ENCODE measurements around the gene LTBP1.

DNA sequence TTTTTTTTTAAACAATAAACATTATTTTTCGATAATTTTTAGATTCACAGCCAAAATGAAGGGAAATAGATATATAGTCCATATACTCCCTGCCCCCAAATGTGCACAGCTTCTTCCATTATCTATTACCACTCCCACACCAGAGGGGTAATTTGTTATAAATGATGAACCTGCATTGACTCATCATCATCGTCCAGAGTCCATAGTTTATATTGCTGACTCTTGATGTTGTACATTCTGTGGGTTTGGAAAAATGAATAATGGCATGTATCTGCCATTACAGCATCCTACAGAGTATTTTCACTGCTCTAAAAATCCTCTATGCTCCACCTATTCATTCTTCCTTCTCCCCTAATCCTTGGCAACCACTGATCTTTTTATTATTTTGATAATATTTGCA is 121.5 kb downstream of the LTBP1 start:
- TF ChIP-seq, protein P1, sequence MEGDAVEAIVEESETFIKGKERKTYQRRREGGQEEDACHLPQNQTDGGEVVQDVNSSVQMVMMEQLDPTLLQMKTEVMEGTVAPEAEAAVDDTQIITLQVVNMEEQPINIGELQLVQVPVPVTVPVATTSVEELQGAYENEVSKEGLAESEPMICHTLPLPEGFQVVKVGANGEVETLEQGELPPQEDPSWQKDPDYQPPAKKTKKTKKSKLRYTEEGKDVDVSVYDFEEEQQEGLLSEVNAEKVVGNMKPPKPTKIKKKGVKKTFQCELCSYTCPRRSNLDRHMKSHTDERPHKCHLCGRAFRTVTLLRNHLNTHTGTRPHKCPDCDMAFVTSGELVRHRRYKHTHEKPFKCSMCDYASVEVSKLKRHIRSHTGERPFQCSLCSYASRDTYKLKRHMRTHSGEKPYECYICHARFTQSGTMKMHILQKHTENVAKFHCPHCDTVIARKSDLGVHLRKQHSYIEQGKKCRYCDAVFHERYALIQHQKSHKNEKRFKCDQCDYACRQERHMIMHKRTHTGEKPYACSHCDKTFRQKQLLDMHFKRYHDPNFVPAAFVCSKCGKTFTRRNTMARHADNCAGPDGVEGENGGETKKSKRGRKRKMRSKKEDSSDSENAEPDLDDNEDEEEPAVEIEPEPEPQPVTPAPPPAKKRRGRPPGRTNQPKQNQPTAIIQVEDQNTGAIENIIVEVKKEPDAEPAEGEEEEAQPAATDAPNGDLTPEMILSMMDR (IDR thresholded peaks at IDR 0.05), result no peak
- TF ChIP-seq TFCP2L1 (CRISPR knock-in tag; IDR thresholded peaks at IDR 0.05) (no peak), RFX5 (IDR thresholded peaks at IDR 0.05) (no peak), CBX8 (IDR thresholded peaks at IDR 0.05) (no peak), HDAC2 (IDR thresholded peaks at IDR 0.05) (no peak), TP53 (CRISPR knock-in tag; IDR thresholded peaks at IDR 0.05) (no peak)
- TF ChIP-seq, protein P2, sequence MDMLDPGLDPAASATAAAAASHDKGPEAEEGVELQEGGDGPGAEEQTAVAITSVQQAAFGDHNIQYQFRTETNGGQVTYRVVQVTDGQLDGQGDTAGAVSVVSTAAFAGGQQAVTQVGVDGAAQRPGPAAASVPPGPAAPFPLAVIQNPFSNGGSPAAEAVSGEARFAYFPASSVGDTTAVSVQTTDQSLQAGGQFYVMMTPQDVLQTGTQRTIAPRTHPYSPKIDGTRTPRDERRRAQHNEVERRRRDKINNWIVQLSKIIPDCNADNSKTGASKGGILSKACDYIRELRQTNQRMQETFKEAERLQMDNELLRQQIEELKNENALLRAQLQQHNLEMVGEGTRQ (IDR thresholded peaks at IDR 0.05), result no peak
- TF ChIP-seq, protein P3, sequence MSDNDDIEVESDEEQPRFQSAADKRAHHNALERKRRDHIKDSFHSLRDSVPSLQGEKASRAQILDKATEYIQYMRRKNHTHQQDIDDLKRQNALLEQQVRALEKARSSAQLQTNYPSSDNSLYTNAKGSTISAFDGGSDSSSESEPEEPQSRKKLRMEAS (IDR thresholded peaks at IDR 0.05), result no peak
